ENCODE results near the gene SCO2.

- TF ChIP-seq ZNF354C (tag by site-specific recombination; IDR thresholded peaks at IDR 0.05; ENCODE audit: borderline replicate concordance, low read depth), result no peak
- no peak for TF ChIP-seq CTCF (tag by site-specific recombination; IDR thresholded peaks at IDR 0.05)
- TF ChIP-seq ZNF48 (tag by site-specific recombination; IDR thresholded peaks at IDR 0.05), result no peak
- TF ChIP-seq ZNF555 (tag by site-specific recombination; conservative IDR thresholded peaks at IDR 0.05), result no peak
- TF ChIP-seq ZNF76 (tag by site-specific recombination; IDR thresholded peaks at IDR 0.05; ENCODE audit: borderline replicate concordance, low read depth), result no peak
- no peak for TF ChIP-seq ZNF140 (tag by site-specific recombination; IDR thresholded peaks at IDR 0.05)
- no peak for TF ChIP-seq ZNF248 (tag by site-specific recombination; IDR thresholded peaks at IDR 0.05)
- no peak for TF ChIP-seq ZFP3 (tag by site-specific recombination; IDR thresholded peaks at IDR 0.05; ENCODE audit: low read depth)
- TF ChIP-seq ZNF274 (IDR thresholded peaks at IDR 0.05; ENCODE audit: low read length), result no peak
- TF ChIP-seq ZNF274 (tag by site-specific recombination; IDR thresholded peaks at IDR 0.05; ENCODE audit: borderline replicate concordance), result no peak
- no peak for TF ChIP-seq ZNF670 (tag by site-specific recombination; IDR thresholded peaks at IDR 0.05; ENCODE audit: low read depth)
- TF ChIP-seq ZNF449 (tag by site-specific recombination; IDR thresholded peaks at IDR 0.05), result no peak
- no peak for TF ChIP-seq YY1 (tag by site-specific recombination; IDR thresholded peaks at IDR 0.05)
- no peak for TF ChIP-seq ZNF777 (tag by site-specific recombination; IDR thresholded peaks at IDR 0.05; ENCODE audit: borderline replicate concordance)
Observed at GRCh38 chr22:50487290-50488005, 38.0 kb downstream of the SCO2 start.
